ENCODE data around the gene WDR46. TPM values are rescaled to one million over a fixed set of nuclear protein-coding genes. Genes with fewer than 3 reads are reported as not detected.

Gene WDR46
- total and polyA plus RNA-seq, 2 of the 13 experiments (the other 11 are each of a cell fraction or from before 2014, with no cell fraction given) = 47.4 to 105 TPM

- TF ChIP-seq ZMYM2 (CRISPR knock-in tag; IDR thresholded peaks at IDR 0.05) (no peak), BORCS8-MEF2B (CRISPR knock-in tag; IDR thresholded peaks at IDR 0.05) (peak; percentile 92), KDM5A (IDR thresholded peaks at IDR 0.05; ENCODE audit: borderline replicate concordance, low read length) (peak; percentile 100), ZBTB2 (CRISPR knock-in tag; IDR thresholded peaks at IDR 0.05; ENCODE audit: low read depth) (peak; percentile 52; the same call in 1 of the 2 replicates), ZFP36L2 (CRISPR knock-in tag; IDR thresholded peaks at IDR 0.05) (peak; percentile 84; the same call in 1 of the 2 replicates), MED1 (CRISPR knock-in tag; IDR thresholded peaks at IDR 0.05) (peak; percentile 88), CERS6 (CRISPR knock-in tag; IDR thresholded peaks at IDR 0.05) (no peak), ZNF644 (CRISPR knock-in tag; IDR thresholded peaks at IDR 0.05; ENCODE audit: low read depth) (no peak), SMYD3 (CRISPR knock-in tag; IDR thresholded peaks at IDR 0.05) (peak; percentile 89), KMT2A (CRISPR knock-in tag; IDR thresholded peaks at IDR 0.05) (peak; percentile 87; the same call in 1 of the 2 replicates), MED13 (CRISPR knock-in tag; IDR thresholded peaks at IDR 0.05) (peak; percentile 82; the same call in 1 of the 2 replicates), HNF1A (IDR thresholded peaks at IDR 0.05; ENCODE audit: low read depth) (peak; percentile 29; the same call in 1 of the 2 replicates), HNF1A (CRISPR knock-in tag; IDR thresholded peaks at IDR 0.05; ENCODE audit: borderline replicate concordance) (peak; percentile 79), ZNF772 (CRISPR knock-in tag; IDR thresholded peaks at IDR 0.05) (peak; percentile 66), ATF7 (IDR thresholded peaks at IDR 0.05) (no peak), ATF7 (CRISPR knock-in tag; IDR thresholded peaks at IDR 0.05) (no peak), MTERF4 (CRISPR knock-in tag; IDR thresholded peaks at IDR 0.05) (peak; percentile 88), HNF1B (CRISPR knock-in tag; IDR thresholded peaks at IDR 0.05) (peak; percentile 69), ZNF10 (CRISPR knock-in tag; IDR thresholded peaks at IDR 0.05; ENCODE audit: borderline replicate concordance, low read depth) (no peak), ZKSCAN1 (IDR thresholded peaks at IDR 0.05; ENCODE audit: low read length) (0 out of 2 replicates have a peak, but pooled peaks have one; percentile 10), ZNF761 (CRISPR knock-in tag; conservative IDR thresholded peaks at IDR 0.05) (peak; percentile 86), CEBPG (CRISPR knock-in tag; IDR thresholded peaks at IDR 0.05) (peak; percentile 41)
These were observed 17.4 kb downstream of the WDR46 start, which contains the start of the genes RPS18 and VPS52 (continued) for GRCh38 chr6:33271468-33272274.
